ENCODE results near the gene MDN1.

GRCh38 chr6:89680150-89680549 lies 139.4 kb downstream of the MDN1 start:
- no peak for TF ChIP-seq ZBTB49 (CRISPR knock-in tag; IDR thresholded peaks at IDR 0.05; ENCODE audit: borderline replicate concordance)
- TF ChIP-seq TOPORS (CRISPR knock-in tag; IDR thresholded peaks at IDR 0.05): no peak
- no peak for TF ChIP-seq HDAC2 (CRISPR knock-in tag; IDR thresholded peaks at IDR 0.05)
- no peak for TF ChIP-seq SMC3 (IDR thresholded peaks at IDR 0.05; ENCODE audit: low read length)
- TF ChIP-seq SNAPC2 (CRISPR knock-in tag; IDR thresholded peaks at IDR 0.05): no peak
- no peak for TF ChIP-seq POLR2AphosphoS5 (IDR thresholded peaks at IDR 0.05; ENCODE audit: low read depth, low read length)
- TF ChIP-seq CTCF (CRISPR knock-in tag; IDR thresholded peaks at IDR 0.05): no peak
- no peak for TF ChIP-seq ZNF883 (CRISPR knock-in tag; IDR thresholded peaks at IDR 0.05; ENCODE audit: not compliant biosample characterization)

Measured in HepG2 (cell line).